Activated CD4-positive, alpha-beta T cell treated with anti-CD3 and anti-CD28 coated beads, Interleukin-2, amount 50 U/mL, for 1 hour (primary cell): ENCODE results near the gene ENO3.
A peak's percentile ranks its signal among the peaks of the same experiment; 100 is the strongest.

Source experiments
- DNase-seq: peaks from one replicate; pipeline ENCODE4 v3.0.0-alpha.2; 2020

The ENO3 gene

GRCh38 chr17:4978726-4979125, 27.8 kb downstream of the ENO3 start:
- no peak for DNase-seq

- peak; percentile 12 for DNase-seq
Observed at GRCh38 chr17:4980644-4981216, 29.8 kb downstream of the ENO3 start.

DNA sequence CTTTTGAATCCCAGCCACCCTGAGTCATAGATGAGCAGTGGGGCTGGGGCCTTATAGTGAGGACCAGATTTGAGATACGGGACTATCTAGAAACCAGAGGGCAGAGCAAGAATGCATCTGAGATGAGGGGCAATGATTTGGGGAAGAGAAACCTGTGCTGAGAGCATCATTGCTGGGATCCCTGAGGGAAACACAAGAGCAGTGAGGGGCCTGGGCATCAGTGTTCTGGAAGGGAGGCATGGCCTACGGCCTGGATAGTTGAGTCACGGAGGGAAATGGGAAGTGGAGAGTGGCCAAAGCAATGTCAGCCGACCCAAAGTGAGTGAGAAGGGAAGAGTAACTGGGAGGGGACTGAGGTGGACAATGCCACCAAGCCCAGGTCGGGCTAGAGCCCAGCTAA, 31.4 kb downstream of the ENO3 start:
- DNase-seq: no peak

DNA sequence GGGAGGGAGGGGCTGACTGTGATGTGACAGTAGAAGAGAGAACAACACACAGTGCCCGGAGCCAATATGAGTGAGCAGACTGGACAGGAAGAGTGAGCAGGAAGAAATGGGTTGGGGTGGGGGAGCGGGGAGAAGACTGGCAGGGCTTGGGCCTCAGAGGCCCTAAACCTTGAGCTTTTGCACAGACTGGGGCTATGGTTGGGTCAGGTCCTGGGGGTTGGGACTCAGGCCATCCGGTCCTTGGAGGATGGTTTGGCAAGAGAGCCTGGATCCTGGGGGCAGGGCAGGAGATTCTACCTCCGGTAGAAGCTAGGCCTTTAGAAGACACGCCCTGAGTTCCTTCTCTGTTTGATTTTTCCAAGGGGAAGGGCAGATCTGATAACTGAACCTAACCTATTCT, 35.5 kb downstream of the ENO3 start:
- no peak for DNase-seq

DNA sequence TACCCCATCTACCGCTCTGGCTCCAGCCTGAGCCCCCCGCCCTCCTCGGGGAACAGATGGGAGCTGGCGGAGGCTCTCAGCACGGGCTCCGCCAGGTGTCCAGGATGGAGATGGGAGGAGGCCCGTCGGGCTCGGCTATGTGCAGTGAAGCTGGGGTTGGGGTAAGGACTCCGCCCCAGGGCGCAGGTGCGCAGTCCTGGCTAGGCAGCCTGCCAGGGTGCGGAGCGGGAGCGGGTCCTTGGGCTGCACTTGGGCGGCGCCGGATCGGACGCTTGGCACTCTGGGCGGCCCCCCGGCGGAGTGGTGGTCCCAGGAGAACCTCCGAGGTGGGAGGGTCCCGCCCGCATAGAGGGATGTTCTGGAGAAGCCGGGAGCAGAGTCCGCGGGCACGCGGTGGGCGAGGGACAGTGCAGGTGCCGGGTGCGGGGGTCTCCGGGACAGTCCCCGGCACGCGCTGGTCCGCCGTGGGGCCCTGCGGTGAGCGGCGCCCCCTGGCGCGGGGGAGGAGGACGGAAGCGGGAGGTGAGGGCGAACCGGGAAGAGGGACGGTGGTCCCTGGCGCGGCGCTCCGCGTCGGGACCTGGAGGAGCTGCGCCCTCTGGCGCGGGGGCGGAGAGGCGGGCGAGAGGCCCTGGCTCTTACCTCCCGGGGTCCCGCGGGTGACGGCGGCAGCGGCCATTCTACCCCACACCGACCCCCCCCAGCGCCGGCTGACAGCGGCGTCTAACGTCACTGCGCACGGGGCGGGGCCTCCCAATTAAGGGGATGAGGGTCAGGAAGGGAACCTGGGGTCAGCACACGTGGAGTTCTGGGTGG, 36.2 kb downstream of the ENO3 start, which contains the start of gene CAMTA2:
Gene CAMTA2, minus strand, starts transcription at position 725 of the 816 bp plus-strand sequence. CDS start 1,453 bp downstream, outside the sequence.
- DNase-seq: peak; percentile 88

GRCh38 chr17:4987767-4988567, 37.0 kb downstream of the ENO3 start:
- no peak for DNase-seq

- no peak for DNase-seq
Observed at GRCh38 chr17:4994081-4994595, 43.2 kb downstream of the ENO3 start.

DNA sequence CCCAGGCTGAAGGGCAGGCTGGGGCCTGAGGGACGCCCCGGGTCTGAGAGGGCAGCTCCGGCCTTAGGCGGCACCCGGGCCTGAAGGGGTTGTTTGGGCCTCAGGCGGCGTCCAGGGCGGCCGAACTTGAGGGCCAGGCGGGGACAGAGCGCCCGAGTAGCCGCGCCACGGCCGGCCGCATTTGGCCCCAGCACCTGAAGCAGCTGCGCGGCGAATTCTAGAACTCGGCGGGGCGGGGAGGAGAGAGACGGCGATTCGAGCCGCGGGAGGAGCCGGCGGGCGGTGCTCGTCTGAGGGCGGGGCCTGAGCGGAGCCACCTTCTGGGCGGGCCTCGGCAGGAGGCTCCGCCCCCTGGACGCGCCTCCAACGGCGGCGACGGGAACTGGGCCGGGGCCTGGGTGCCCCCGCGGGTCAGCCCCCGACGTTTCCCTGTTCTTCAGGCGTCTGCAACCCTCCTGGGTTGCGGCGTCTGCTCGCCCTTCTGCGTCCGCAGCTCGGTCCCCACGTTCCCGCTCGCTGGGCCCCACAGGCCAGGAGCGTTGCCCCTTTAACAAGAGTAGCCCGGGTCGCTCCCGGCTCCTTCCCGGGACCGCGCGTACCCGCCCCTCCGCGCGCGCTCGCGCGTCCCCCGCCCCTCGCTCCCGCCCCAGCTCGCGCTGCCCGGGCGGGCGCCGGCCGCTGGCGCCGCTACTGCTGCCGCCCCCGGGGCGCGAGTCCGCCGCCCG, 46.5 kb downstream of the ENO3 start, which contains the start of the genes INCA1 and KIF1C:
Gene INCA1, minus strand, starts transcription at position 221 of the 725 bp plus-strand sequence. CDS start 3,085 bp downstream, outside the sequence.
Gene KIF1C, plus strand, starts transcription at position 649 of the 725 bp plus-strand sequence. CDS start 2,297 bp downstream, outside the sequence.
- peak; percentile 89 for DNase-seq

- no peak for DNase-seq
Observed at GRCh38 chr17:4998027-4998731, 47.3 kb downstream of the ENO3 start.

DNA sequence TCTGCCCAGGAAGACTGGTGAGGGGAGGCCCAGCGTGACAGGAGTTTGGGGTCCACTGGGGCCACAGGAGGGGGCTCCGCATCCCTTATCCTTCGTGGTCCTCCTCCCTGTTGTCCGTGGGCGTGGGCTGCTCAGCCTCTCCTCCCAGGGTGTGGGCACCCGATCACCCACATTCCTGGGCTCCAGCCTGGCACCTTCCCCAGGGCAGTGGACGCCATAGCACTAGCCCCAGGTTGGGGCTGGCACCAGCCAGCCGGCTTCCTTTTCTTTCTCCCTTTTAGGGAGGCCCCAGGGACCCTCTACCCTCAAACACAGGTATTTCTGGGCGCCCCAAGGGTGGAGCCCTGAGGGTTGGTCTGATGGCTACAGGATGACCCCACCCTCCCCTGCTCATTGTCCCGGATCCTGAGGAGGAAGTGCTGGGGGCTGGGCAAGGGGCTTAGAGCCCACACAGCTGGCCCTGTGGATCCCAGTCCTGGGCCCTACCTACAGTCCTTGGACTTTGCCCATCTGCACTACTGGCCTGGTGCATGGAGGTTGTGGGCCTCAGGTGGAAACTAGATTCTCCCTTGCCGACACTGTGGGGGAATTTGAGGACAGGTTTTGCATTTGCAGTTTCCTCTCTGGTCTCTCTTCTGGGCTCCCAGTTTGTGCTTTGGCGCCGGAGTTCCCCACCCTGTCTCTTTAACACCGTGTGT, 48.0 kb downstream of the ENO3 start:
- DNase-seq: no peak

- no peak for DNase-seq
Observed at GRCh38 chr17:4999430-5000093, 48.6 kb downstream of the ENO3 start.

- no peak for DNase-seq
Observed at GRCh38 chr17:5000237-5000639, 49.3 kb downstream of the ENO3 start.

DNA sequence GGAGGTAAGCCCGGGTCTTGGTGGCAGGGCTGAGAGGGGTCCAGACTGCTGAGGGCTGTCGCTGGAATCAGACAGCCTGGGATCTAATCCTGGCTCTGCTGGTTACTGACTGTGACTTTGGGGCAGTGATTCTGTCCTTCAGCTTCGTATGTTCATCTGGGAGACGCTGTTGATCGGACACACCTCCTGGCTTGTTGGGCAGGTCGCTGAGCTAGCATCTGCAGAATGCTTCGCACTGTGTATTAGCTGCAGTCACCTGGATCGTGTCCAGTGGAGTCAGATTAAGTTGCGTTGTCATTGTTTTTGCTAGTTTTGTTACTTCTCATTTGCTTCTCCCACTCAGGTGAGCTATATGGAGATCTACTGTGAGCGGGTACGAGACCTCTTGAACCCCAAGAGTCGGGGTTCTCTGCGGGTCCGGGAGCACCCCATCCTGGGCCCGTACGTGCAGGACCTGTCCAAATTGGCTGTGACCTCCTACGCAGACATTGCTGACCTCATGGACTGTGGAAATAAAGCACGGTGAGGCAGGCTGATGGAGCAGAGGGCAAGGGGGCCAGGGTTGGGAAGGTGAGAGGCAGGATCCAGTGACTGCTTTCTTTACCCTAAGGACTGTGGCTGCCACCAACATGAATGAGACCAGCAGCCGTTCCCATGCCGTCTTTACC, 51.3 kb downstream of the ENO3 start:
- no peak for DNase-seq

- no peak for DNase-seq
Observed at GRCh38 chr17:5003214-5003867, 52.4 kb downstream of the ENO3 start.
